Osteoblast (primary cell): ENCODE measurements around the gene HEMGN. TPM values are rescaled to one million over a fixed set of nuclear protein-coding genes. Genes with fewer than 3 reads are reported as not detected.

ENCODE experiments used
- DNase-seq: peaks from one replicate; pipeline ENCODE4 v3.0.0; 2011; ENCODE audit warnings: low spot score, mixed read lengths; ENCODE audit not compliant: insufficient read length; ENCODE audit errors: missing footprints
- H2AFZ ChIP-seq: 2 replicates; pipeline ENCODE4 v1.6.0; 2011; ENCODE audit warnings: mild to moderate bottlenecking, low read length
- H3K27ac ChIP-seq: 2 replicates; pipeline ENCODE4 v1.5.1; 2011; ENCODE audit warnings: mild to moderate bottlenecking, low read depth, low read length, moderate library complexity
- H3K27me3 ChIP-seq: 2 replicates; pipeline ENCODE4 v1.6.0; 2012; ENCODE audit warnings: mild to moderate bottlenecking, control low read depth, inconsistent platforms, low read length, moderate library complexity; ENCODE audit not compliant: insufficient read depth
- H3K36me3 ChIP-seq: 2 replicates; pipeline ENCODE4 v1.5.1; 2011; ENCODE audit warnings: mild to moderate bottlenecking, low read length, control low read depth, moderate library complexity; ENCODE audit not compliant: insufficient read depth
- H3K4me1 ChIP-seq: 2 replicates; pipeline ENCODE4 v1.5.1; 2011; ENCODE audit warnings: mild to moderate bottlenecking, low read length, control low read depth, moderate library complexity; ENCODE audit not compliant: insufficient read depth
- H3K4me2 ChIP-seq: 2 replicates; pipeline ENCODE4 v1.6.0; 2011; ENCODE audit warnings: mild to moderate bottlenecking, low read length; ENCODE audit not compliant: insufficient read depth
- H3K4me3 ChIP-seq: fragments of 200-600 bp; sonication (generic); 3 replicates; pipeline ENCODE4 v1.5.1; 2012; ENCODE audit warnings: mild to moderate bottlenecking, low read length, inconsistent platforms; ENCODE audit not compliant: insufficient read depth
- H3K79me2 ChIP-seq: 2 replicates; pipeline ENCODE4 v1.6.0; 2012; ENCODE audit warnings: mild to moderate bottlenecking, low read length, control low read depth, inconsistent platforms; ENCODE audit not compliant: insufficient read depth
- H3K9me3 ChIP-seq: 2 replicates; pipeline ENCODE4 v1.5.1; 2011; ENCODE audit warnings: low read depth, low read length, control low read depth
- H4K20me1 ChIP-seq: 2 replicates; pipeline ENCODE4 v1.6.0; 2012; ENCODE audit warnings: mild to moderate bottlenecking, low read length, control low read depth; ENCODE audit not compliant: insufficient read depth
- total RNA-seq: library from RNA; depleted of rRNA; stranded (reverse); fragments of >200 nt; gene quantifications from 2 replicates; pipeline ENCODE4 v1.2.3, GENCODE V29; 2012
- TF ChIP-seq, protein P1 (sequence below): IDR thresholded peaks from 2 replicates; pipeline ENCODE4 v1.5.1; 2011; ENCODE audit warnings: mild to moderate bottlenecking, low read depth, low read length, moderate library complexity; ENCODE audit errors: extremely low read depth

HEMGN gene
- total RNA-seq, 1 donor: not detected

- Histone ChIP-seq H3K4me2 (no peak overlapping the region), H4K20me1 (no peaks in the 10 kb centered on the region), H2AFZ (peak overlapping the region; percentile 14), H3K27me3 (peaks cover 29% of the 10 kb centered on the region), H3K27ac (no peak overlapping the region), H3K4me3 (no peak overlapping the region), H3K4me1 (peaks cover 8% of the 10 kb centered on the region), H3K79me2 (peaks cover 17% of the 10 kb centered on the region), H3K36me3 (no peaks in the 10 kb centered on the region), H3K9me3 (no peaks in the 10 kb centered on the region)
- DNase-seq: no peak
- TF ChIP-seq, protein P1, sequence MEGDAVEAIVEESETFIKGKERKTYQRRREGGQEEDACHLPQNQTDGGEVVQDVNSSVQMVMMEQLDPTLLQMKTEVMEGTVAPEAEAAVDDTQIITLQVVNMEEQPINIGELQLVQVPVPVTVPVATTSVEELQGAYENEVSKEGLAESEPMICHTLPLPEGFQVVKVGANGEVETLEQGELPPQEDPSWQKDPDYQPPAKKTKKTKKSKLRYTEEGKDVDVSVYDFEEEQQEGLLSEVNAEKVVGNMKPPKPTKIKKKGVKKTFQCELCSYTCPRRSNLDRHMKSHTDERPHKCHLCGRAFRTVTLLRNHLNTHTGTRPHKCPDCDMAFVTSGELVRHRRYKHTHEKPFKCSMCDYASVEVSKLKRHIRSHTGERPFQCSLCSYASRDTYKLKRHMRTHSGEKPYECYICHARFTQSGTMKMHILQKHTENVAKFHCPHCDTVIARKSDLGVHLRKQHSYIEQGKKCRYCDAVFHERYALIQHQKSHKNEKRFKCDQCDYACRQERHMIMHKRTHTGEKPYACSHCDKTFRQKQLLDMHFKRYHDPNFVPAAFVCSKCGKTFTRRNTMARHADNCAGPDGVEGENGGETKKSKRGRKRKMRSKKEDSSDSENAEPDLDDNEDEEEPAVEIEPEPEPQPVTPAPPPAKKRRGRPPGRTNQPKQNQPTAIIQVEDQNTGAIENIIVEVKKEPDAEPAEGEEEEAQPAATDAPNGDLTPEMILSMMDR: no peak
Observed at GRCh38 chr9:97924386-97924785, 13.6 kb downstream of the HEMGN start.

DNA sequence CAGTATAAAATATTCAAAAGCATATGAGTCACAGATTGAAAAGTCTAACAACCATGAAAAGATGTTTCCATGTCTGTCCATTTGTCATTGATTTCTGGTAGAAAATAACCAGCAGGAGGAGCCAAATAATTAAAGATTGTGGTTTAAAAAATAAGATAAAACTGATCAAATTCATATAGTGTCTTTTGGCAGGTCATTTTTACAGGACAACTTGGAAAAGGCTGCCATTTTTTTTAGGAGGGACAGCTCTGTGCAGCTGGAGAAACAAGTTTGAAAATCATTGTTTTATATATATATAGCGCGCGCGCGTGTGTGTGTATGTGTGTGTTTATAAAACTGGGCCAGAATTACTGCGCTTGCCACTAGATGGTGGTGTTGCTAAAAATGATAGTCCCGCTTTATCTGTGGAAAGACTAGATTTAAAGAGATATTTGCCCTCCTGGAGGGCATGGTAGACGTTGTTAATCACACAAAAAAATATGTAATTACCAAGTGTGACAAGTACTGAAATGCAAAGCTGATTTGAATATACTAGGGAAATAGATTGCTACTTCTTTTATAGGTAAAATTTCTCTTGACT lies 14.4 kb downstream of the HEMGN start:
- Histone ChIP-seq H3K27ac (peak overlapping the region; percentile 13), H3K79me2 (peaks cover 17% of the 10 kb centered on the region), H2AFZ (peak overlapping the region; percentile 29), H3K4me1 (peaks cover 8% of the 10 kb centered on the region), H3K27me3 (peaks cover 21% of the 10 kb centered on the region), H3K4me3 (peak overlapping the region; percentile 44), H3K9me3 (no peaks in the 10 kb centered on the region), H4K20me1 (no peaks in the 10 kb centered on the region), H3K36me3 (no peaks in the 10 kb centered on the region), H3K4me2 (peak overlapping the region; percentile 98)
- TF ChIP-seq, protein P1: peak; percentile 87
- DNase-seq: no peak

DNA sequence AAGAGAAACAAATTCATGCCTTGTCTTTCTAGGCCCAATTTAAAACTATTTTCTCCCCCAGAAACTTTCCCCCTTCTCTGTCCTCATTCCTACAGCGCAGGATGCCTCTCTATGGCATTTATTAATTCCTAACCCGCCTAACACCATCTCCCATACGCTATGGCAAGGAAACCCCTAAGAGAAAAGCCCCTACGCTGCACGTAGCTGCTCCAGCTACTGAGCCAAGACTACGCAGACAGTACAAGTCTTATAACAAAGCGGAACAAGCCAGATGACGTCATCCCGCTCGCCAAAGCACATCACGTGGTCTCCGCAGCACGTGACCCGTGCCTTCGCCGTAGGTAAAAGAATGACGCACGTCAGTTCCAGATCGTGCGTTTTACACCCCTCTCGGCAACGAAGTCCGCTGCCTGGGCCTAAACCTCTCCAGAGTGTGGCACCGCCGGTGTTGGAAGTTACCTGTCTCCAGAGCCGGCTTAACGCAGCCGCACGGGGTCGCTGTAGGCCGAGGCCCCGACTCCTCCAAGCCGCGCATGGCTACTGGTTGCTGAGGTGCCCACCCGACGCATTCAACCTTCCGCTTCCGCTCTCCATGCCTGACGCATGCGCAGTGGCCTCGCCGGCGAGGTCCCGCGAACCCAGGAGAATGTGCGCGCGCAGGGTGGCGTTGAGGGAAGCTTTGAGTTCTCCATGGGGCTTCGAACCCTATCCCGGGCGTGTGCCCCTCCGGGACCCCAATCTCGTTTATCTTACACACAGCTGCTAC lies 15.8 kb downstream of the HEMGN start, which contains the start of gene TRMO:
Gene TRMO (minus strand): TSS at position 542 of the 766 bp plus-strand sequence. CDS start 7 bp downstream, at position 535.
- H2AFZ ChIP-seq: peak within 1 kb of the TSS; percentile 93
- no peaks in the 10 kb centered on the region for H4K20me1 ChIP-seq
- TF ChIP-seq, protein P1: peak; percentile 63
- peak; percentile 96 for DNase-seq
- H3K27me3 ChIP-seq: peaks cover 14% of the 10 kb centered on the region
- H3K4me1 ChIP-seq: peaks cover 8% of the 10 kb centered on the region
- H3K27ac ChIP-seq: peak within 1 kb of the TSS; percentile 99
- H3K4me2 ChIP-seq: peak within 1 kb of the TSS; percentile 98
- H3K36me3 ChIP-seq: no peaks in the 10 kb centered on the region
- H3K79me2 ChIP-seq: peaks cover 17% of the 10 kb centered on the region
- H3K4me3 ChIP-seq: peak within 1 kb of the TSS; percentile 78
- no peaks in the 10 kb centered on the region for H3K9me3 ChIP-seq

DNA sequence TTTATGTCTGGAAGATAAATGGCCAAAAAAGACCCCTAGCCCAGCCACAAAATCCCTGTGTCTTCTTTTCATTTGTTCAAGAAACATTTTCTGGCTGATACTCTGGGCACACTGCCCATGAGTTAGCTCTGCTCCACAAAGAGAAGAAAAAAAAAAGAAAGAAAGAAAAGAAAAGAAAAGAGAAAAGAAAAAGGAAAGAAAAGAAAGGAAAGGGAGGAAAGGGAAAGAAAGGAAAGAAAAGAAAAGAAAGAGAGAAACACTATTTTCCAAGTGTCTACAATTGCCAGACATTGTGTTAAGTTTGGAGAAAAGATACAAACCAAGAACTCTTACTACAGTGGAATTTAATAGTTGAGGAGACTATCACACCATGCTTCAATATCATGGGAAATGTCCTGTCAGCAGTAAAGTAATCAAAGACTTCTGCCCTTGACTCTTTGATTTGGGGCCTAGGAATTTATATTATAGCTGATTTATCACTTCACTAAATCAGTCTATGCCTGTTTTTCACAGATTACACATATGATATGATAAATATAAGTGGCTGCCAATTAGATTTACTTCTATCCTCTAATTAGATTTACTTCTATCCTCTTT lies 18.7 kb downstream of the HEMGN start:
- Histone ChIP-seq H3K36me3 (no peaks in the 10 kb centered on the region), H2AFZ (no peak overlapping the region), H3K9me3 (no peaks in the 10 kb centered on the region), H3K27me3 (no peaks in the 10 kb centered on the region), H3K27ac (no peak overlapping the region), H3K4me1 (peaks cover 8% of the 10 kb centered on the region), H3K4me3 (no peak overlapping the region), H3K79me2 (peaks cover 21% of the 10 kb centered on the region), H4K20me1 (no peaks in the 10 kb centered on the region), H3K4me2 (no peak overlapping the region)
- TF ChIP-seq, protein P1: no peak
- no peak for DNase-seq
